ENCODE measurements around the gene MKNK1.

The MKNK1 gene

GRCh38 chr1:46508757-46509156, 95.3 kb downstream of the MKNK1 start:
- TF ChIP-seq CTCF (IDR thresholded peaks at IDR 0.05), result no peak
- Histone ChIP-seq H3K4me3 (ENCODE audit: low read depth, low read length) (no peak overlapping the region), H3K36me3 (ENCODE audit: control insufficient read depth, insufficient read depth, low read length) (no peaks in the 10 kb centered on the region), H3K27me3 (ENCODE audit: control insufficient read depth, insufficient read depth, low read length) (no peaks in the 10 kb centered on the region), H3K27ac (no peak overlapping the region), H3K4me2 (ENCODE audit: low read length) (no peak overlapping the region), H2AFZ (no peak overlapping the region), H3K4me1 (no peaks in the 10 kb centered on the region), H3K9me3 (ENCODE audit: control insufficient read depth, low read length) (no peaks in the 10 kb centered on the region), H3K9ac (no peak overlapping the region), H3K79me2 (no peaks in the 10 kb centered on the region)

All from parathyroid adenoma (tissue), 2 donors.